HG02973 (cell line): ENCODE results near the gene FER1L5.

ENCODE experiments used
- ATAC-seq: cut with Tn5 transposase; IDR thresholded peaks from one replicate; pipeline ENCODE4 v1.9.1; 2021; ENCODE audit warnings: moderate library complexity; ENCODE audit not compliant: unreplicated experiment

FER1L5 gene

GRCh38 chr2:96694816-96695455 lies 52.4 kb downstream of the FER1L5 start:
- no peak for ATAC-seq

DNA sequence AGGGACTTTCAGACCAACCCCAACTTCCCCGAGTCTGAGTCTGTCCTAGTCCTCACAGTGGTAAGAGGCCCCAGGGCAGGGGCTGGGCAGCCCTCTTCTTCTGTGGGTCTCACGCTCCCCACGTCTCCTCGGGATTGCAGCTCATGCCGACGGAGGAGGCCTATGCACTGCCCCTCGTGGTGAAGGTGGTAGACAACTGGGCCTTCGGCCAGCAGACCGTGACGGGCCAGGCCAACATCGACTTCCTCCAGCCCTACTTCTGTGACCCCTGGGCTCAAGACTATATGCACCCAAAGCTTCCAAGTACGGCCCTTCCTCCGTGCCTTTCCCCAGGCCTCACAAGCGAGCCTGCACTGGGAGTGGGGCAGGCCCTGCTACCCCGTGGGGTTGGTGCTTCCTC lies 53.0 kb downstream of the FER1L5 start:
- ATAC-seq, result no peak

- ATAC-seq, result no peak
Observed at GRCh38 chr2:96697476-96697875, 54.9 kb downstream of the FER1L5 start.

GRCh38 chr2:96698221-96698861 lies 55.8 kb downstream of the FER1L5 start:
- ATAC-seq, result no peak

DNA sequence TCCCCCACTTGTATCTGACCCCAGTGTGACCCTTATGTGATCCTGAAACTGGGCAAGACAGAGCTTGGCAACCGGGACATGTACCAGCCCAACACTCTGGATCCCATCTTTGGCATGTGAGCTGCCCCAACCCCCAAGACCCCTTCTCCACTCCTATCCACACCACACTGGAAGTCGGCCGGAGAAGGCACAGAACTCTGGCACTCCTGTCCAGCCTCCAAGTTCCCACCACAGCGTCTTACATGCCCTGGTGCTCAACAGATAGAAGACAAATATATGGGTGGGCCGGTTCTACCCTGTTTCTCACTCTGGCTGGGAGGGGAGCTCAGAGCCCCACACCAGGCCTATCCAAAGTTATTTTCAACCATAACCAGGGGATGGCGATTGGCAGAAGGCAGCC lies 56.5 kb downstream of the FER1L5 start:
- no peak for ATAC-seq

- ATAC-seq, result no peak
Observed at GRCh38 chr2:96699621-96700020, 57.1 kb downstream of the FER1L5 start.

DNA sequence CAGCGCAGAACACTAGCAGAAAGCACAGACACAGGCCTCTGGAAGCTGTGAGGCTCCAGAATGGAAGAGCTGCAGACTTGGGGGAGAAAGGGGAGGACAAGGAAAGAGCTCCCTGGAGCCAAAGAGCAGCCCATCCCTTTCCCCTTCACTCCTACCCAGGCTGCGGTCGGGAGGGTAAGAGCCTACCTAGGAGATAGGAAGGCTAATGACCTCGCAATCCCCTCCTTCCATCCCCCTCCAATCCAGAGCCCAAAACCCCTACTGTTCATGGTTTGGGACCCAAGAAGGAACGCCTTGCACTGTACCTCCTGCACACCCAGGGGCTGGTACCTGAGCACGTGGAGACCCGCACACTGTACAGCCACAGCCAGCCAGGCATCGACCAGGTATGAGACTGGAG lies 57.5 kb downstream of the FER1L5 start:
- ATAC-seq, result no peak

- ATAC-seq, result no peak
Observed at GRCh38 chr2:96701636-96702035, 59.1 kb downstream of the FER1L5 start.

DNA sequence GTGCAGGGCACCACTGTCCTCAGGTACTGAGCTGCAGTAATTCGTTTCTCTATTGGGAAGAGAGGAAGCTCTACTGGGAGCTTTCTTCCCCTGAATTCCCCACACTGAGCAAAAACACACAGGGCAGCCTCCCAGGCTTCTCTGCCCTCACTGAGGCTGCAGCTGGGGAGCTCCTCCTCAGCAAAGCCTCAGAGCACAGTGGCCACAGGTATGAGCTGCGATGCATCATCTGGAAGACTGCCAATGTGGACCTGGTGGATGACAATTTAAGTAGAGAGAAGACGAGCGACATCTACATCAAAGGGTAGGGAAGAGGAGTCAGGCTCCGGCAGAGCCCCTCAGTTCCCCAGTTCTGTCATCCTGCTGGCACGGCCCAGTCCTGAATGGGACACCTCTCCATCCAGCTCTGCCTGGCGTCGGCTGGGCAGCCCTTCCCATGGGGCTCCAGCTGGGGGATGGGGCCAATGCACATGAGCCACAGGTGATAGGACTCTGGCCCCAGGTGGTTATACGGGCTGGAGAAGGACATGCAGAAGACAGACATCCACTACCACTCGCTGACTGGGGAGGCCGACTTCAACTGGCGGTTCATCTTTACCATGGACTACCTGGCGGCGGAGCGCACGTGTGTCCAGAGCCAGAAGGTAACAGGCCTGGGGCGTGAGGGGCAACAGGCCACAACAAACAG lies 59.7 kb downstream of the FER1L5 start:
- ATAC-seq, result no peak

DNA sequence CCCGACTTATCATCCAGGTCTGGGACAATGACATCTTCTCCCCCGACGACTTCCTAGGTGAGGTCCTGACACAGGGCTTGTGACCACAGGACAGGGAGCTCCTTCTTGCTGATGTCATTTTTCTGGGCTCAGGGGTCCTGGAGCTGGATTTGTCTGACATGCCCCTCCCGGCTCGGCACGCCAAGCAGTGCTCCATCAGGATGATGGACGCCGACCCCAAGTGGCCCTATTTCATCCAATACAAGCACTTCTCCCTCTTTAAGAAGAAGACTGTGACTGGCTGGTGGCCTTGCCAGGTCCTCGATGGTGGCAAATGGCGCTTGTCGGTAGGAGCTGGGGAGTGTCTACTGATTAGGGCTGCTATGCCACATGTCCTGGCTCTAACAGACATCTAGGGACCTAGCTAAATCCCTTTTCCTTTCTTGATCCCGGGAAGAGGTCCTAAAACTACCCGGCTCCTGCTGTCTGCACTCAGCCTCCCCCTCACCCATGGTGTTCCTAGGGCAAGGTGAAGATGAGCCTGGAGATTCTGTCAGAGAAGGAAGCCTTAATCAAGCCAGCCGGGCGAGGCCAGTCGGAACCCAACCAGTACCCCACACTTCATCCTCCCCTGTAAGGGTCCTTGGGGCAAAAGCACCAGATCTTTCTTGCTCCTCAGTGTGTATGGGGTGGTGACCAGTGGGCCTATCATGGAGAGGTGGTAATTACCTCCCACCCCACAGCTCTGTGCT lies 60.6 kb downstream of the FER1L5 start:
- ATAC-seq, result no peak

DNA sequence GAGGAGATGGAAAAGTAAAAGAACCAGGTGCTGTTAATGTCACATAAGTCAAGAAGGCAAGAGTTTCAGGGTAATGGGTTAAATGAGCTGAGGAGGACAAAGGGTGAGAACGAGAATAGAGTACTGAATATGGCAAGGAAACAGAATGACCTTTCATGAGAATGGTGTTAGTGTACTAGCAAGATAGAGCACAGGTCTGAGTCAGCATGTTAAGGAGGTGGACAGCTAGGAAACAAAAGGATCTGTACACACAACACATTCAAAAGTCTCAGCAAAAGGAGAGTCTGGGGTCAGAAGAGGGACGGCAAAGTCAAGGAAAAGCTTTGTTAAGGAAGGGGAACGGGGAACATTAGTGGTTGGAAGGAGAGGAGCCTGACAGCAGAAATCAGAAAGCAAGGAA lies 68.4 kb downstream of the FER1L5 start:
- ATAC-seq, result no peak

DNA sequence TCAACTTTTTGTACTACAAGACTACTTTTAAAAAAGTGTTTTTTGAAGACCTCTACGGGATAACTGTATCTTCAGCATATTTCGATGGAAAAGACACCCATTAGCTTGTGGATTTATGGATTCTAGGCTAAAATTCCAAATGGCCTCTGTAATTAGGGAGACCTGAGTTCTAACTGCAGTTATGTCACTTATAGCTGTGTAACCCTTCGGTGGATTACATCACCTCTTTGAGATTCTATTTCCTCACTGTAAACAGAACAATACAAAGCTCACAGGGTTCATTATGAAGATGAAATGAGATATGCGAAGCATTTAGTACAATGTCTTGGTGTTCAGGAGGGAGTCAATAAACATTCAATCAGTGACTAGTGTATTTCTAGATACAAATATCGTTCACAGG lies 73.1 kb downstream of the FER1L5 start:
- ATAC-seq, result no peak

- no peak for ATAC-seq
Observed at GRCh38 chr2:96716388-96716787, 73.8 kb downstream of the FER1L5 start.

DNA sequence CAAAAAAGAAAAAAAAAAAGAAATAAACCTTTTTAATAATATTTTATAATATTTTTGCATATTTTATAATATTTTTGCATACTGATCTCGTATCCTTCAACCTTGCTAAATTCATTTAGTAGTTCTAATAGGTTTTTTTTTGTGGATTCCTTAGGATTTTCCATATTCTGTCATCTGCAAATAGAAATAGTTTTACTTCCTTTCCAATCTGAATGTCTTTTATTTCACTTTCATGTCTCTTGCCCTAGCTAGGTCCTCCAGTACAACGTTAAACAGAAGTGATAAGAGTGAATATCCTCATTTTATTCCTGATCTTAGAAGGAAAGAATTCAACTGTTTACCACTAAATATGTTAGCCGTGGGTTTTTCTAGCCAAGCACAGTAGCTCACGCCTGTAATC lies 83.6 kb downstream of the FER1L5 start:
- no peak for ATAC-seq

DNA sequence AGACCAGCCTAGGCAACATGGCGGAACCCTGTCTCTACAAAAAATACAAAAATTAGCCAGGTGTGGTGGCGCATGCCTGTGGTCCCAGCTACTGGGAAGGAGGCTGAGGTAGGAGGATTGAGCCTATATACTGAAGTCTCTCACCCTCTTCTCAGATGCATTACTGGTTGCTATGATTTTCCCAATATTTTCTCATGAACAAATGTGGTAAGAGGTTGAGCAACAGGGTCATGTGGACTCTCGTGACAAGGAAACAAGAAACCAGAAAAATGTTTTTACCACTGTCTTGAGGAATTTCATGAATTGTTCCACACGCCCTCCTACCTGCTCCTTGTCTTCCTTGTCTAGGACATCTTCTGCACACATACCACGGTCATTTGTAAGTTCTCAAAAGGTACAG lies 84.9 kb downstream of the FER1L5 start:
- ATAC-seq, result no peak

DNA sequence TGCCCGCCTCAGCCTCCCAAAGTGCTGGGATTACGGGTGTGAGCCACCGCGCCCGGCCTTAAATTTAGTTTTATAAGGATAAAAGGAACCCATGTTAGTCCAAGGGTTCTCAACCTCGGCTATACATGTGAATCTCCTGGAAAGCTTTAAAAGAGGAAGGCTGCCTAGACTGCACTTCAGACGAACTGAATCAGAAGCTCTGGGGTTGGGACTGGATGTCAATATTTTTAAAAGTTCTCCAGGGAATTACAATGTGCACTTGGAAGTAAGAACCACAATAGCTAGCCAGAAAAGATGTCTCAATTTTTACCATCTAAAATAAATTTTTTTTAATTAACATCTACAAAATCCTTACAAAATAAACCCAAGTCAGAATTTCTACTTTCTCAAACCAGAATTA lies 87.2 kb downstream of the FER1L5 start:
- no peak for ATAC-seq

GRCh38 chr2:96730212-96730611 lies 87.6 kb downstream of the FER1L5 start:
- no peak for ATAC-seq

DNA sequence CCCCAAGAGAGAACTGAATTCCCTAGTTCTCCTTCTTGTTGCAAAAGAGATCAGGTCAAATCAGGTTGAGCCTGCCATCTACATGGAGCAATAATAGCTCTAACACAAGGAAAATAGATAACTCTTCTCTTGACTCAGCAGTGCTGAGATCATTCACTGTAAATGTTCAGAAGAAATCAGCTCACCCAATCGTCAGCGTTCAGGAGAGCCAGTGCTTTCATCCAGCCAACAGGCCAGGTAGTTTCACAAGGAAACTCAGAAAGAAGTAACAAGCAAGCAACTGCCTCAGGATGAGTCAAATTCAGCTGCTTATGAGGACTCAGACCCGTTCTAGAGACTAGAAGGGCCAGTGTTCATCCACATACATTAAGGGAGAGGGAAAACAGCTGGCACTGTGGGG lies 91.4 kb downstream of the FER1L5 start:
- no peak for ATAC-seq

GRCh38 chr2:96734880-96735583 lies 92.5 kb downstream of the FER1L5 start:
- no peak for ATAC-seq

- ATAC-seq, result no peak
Observed at GRCh38 chr2:96737251-96737650, 94.7 kb downstream of the FER1L5 start.

DNA sequence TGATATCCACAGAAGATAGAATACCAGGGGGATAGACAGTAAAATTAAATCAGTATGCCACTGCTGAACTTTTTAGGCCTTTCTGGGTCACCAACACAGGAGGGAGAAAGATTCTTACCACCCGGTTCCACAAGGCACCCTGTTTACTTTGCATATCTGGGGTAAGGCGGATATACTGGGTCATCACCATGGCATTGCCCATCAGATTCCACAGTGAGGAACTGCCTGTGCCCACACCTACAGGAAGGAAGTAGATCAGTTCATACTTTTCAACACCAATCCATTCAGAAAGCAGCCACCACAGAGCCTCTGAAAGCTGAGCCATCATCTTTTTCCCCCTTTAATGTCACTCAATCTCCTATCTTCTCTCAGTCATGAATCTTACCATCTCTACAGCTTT lies 95.3 kb downstream of the FER1L5 start:
- no peak for ATAC-seq
